ENCODE data around the gene TRIM74.
"Not testable (repeated sequence)": the region's sequence is repeated elsewhere in the genome, so short reads cannot be mapped to it uniquely, and the experiment has no call there.

DNA sequence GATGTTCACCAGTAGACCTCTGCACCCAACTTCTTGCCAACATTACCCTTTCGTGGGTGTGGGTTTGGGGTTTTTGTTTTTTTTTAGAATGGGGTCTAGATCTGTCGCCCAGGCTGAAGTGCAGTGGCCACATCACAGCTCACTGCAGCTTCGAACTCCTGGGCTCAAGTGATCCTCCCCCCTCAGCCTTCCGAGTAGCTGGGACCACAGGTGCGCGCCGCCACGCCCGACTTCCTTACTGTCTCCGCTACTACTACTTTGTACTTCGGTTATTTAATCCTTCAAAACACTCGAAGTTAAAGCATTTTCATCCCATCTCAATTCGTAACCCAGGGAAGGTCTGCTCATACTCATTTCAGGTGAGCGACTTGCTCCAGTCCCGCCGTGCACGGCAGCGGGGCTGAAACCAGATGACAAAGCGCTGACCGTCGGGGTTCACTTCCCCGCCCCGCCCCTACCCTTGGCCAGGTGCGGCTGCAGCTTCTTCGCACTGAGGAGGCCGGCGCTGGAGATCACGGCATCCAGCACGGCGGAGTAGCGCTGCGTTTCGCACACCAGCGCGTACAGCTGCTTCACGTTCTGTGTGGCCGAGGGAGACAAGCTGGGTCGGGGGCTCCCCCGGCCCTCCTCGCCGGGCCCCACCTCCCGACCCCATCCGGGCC, 15.2 kb downstream of the TRIM74 start:
- TF ChIP-seq EZH2, EZH2phosphoT487 (IDR thresholded peaks at IDR 0.05): not testable (repeated sequence)
- TF ChIP-seq, protein P1, sequence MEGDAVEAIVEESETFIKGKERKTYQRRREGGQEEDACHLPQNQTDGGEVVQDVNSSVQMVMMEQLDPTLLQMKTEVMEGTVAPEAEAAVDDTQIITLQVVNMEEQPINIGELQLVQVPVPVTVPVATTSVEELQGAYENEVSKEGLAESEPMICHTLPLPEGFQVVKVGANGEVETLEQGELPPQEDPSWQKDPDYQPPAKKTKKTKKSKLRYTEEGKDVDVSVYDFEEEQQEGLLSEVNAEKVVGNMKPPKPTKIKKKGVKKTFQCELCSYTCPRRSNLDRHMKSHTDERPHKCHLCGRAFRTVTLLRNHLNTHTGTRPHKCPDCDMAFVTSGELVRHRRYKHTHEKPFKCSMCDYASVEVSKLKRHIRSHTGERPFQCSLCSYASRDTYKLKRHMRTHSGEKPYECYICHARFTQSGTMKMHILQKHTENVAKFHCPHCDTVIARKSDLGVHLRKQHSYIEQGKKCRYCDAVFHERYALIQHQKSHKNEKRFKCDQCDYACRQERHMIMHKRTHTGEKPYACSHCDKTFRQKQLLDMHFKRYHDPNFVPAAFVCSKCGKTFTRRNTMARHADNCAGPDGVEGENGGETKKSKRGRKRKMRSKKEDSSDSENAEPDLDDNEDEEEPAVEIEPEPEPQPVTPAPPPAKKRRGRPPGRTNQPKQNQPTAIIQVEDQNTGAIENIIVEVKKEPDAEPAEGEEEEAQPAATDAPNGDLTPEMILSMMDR (IDR thresholded peaks at IDR 0.05) = not testable (repeated sequence)

Data from neural progenitor cell (in vitro differentiated cells).